Spinal cord (tissue), 10 donors: ENCODE measurements around the gene HCN4. TPM values are rescaled to one million over a fixed set of nuclear protein-coding genes. Genes with fewer than 3 reads are reported as not detected.

Source experiments
- DNase-seq, 6 donors: peaks; one replicate each; pipeline versions ENCODE4 v3.0.0 to v3.0.0-alpha.2; 2013 to 2015; ENCODE audit warnings: low spot score in 6 of 6, low read depth in 4 of 6
- H3K27ac ChIP-seq: one replicate; pipeline ENCODE4 v1.5.1; 2013; ENCODE audit warnings: low read depth, low read length, control low read depth
- H3K27me3 ChIP-seq: one replicate; pipeline ENCODE4 v1.6.1; 2013; ENCODE audit warnings: low read length; ENCODE audit not compliant: control insufficient read depth, insufficient read depth
- H3K36me3 ChIP-seq: one replicate; pipeline ENCODE4 v1.6.1; 2013; ENCODE audit warnings: low read length; ENCODE audit not compliant: control insufficient read depth, insufficient read depth
- H3K4me1 ChIP-seq: one replicate; pipeline ENCODE4 v1.6.1; 2013; ENCODE audit warnings: low read length; ENCODE audit not compliant: control insufficient read depth, insufficient read depth
- H3K4me3 ChIP-seq: one replicate; pipeline ENCODE4 v1.5.1; 2013; ENCODE audit warnings: low read depth, low read length, control low read depth
- H3K9me3 ChIP-seq: one replicate; pipeline ENCODE4 v1.6.1; 2013; ENCODE audit warnings: low read length; ENCODE audit not compliant: control insufficient read depth, insufficient read depth
- WGBS: methylation state at CpG from one replicate; pipeline ENCODE4 v1.1.5; 2013; ENCODE audit warnings: missing lambda C conversion rate; ENCODE audit not compliant: insufficient coverage; 5-methylcytosine and 5-hydroxymethylcytosine counted together
- polyA plus RNA-seq, 2 donors: library from polyadenylated mRNA; unstranded; fragments of 120-200 nt; gene quantifications; one replicate each; pipeline ENCODE4 v1.2.1, GENCODE V29; 2013; ENCODE audit not compliant: insufficient read length in 2 of 2
- total RNA-seq, 2 donors: library from RNA; depleted of rRNA in 1 of 2; stranded (reverse); fragments of 120-200 nt in 1 of 2; fragments of >200 nt in 1 of 2; gene quantifications; one replicate each; pipeline versions ENCODE4 v1.2.3 to v1.2.4, GENCODE V29; 2013 to 2014
- donor health status: healthy.

The HCN4 gene
- total and polyA plus RNA-seq, 4 donors = 1.2 to 9.0 (median 5.7) TPM

DNA sequence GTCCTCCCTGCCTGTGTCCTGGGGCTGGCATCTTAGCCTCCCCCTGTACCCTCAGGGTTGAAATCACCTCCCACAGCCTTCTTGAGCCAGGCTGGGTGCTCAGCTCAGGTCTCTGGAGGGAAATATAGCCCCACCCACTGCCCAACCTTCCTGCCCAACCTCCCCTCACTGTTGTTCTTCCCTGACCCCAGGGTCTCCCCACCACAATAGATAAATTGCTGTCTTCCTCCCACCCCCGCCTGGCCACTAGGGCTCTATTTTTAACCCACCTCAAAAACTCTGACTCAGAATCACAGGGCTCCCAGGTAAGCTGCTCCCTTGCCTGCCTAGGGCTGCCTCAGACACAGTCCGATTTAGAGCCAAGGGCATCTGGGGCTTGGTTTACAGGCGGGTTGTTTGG is 15.0 kb downstream of the HCN4 start:
- no peaks in the 10 kb centered on the region for H3K27me3 ChIP-seq
- H3K4me1 ChIP-seq = peaks cover 26% of the 10 kb centered on the region
- no peak for DNase-seq
- H3K27ac ChIP-seq = no peak overlapping the region
- H3K9me3 ChIP-seq = no peaks in the 10 kb centered on the region
- WGBS = 86% methylated on average over 1 of the region's 3 CpGs
- H3K4me3 ChIP-seq = no peak overlapping the region
- H3K36me3 ChIP-seq = no peaks in the 10 kb centered on the region

DNA sequence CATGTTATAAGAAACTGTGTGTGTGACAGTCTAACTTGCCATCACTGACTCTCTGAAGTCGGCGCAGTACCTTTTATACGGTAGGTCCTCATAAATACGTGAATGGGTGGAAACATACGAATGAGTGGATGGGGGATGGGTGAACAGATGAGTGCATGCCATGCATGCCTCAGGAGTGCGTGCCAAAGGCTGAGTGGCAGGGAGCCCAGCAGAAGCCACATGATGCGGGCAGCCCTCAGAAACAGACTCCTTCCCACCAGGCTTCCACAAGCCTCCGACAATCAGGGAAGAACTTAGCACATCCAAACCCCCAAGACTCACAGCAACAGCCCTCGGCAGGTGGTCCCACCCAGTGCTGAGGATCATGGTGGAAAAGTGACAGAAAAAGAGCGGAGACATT is 16.7 kb downstream of the HCN4 start:
- Histone ChIP-seq H3K4me1 (peaks cover 11% of the 10 kb centered on the region), H3K9me3 (no peaks in the 10 kb centered on the region), H3K4me3 (no peak overlapping the region), H3K27ac (no peak overlapping the region), H3K27me3 (no peaks in the 10 kb centered on the region), H3K36me3 (no peaks in the 10 kb centered on the region)
- WGBS = 77% methylated on average over 6 of the region's 10 CpGs
- peak in 2 of 6 donors; percentile 61 to 83 for DNase-seq

DNA sequence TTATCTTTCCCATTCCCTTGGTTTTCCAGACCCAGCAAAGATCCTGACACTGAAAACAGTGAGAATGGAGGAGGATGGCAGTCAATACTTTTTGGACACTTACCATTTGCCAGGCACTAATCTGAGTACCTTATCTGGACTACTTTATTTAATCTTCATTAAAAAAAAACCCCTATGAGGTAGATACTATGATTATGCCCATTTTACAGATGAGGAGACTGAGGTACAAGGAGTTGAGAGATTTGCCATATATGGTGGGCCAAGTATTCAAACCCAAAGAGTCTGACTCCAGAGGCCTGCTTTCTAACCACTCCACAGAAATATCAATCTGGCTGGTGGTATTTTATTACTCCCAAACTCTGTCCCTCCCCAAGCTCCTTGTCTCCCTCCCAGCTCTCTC is 19.6 kb downstream of the HCN4 start:
- Histone ChIP-seq H3K4me3 (no peak overlapping the region), H3K36me3 (peaks cover under 1% of the 10 kb centered on the region), H3K9me3 (no peaks in the 10 kb centered on the region), H3K27me3 (no peaks in the 10 kb centered on the region), H3K4me1 (peaks cover 9% of the 10 kb centered on the region), H3K27ac (no peak overlapping the region)
- DNase-seq = no peak

- H3K4me3 ChIP-seq = no peak overlapping the region
- no peaks in the 10 kb centered on the region for H3K9me3 ChIP-seq
- no peaks in the 10 kb centered on the region for H3K27me3 ChIP-seq
- DNase-seq = peak in 1 of 6 donors; percentile 36
- H3K27ac ChIP-seq = no peak overlapping the region
- WGBS = 33% methylated on average over 7 of the region's 9 CpGs
- peaks cover 11% of the 10 kb centered on the region for H3K4me1 ChIP-seq
- peaks cover 11% of the 10 kb centered on the region for H3K36me3 ChIP-seq
These were observed 21.9 kb downstream of the HCN4 start for GRCh38 chr15:73346735-73347312.

GRCh38 chr15:73345658-73346057 is 23.1 kb downstream of the HCN4 start:
- no peaks in the 10 kb centered on the region for H3K27me3 ChIP-seq
- WGBS = 100% methylated on average over 2 of the region's 7 CpGs
- no peak overlapping the region for H3K27ac ChIP-seq
- no peak overlapping the region for H3K4me3 ChIP-seq
- no peak for DNase-seq
- H3K36me3 ChIP-seq = peaks cover 15% of the 10 kb centered on the region
- H3K9me3 ChIP-seq = no peaks in the 10 kb centered on the region
- H3K4me1 ChIP-seq = peaks cover 11% of the 10 kb centered on the region

- no peaks in the 10 kb centered on the region for H3K9me3 ChIP-seq
- no peak for DNase-seq
- H3K27ac ChIP-seq = no peak overlapping the region
- no peaks in the 10 kb centered on the region for H3K27me3 ChIP-seq
- peaks cover 27% of the 10 kb centered on the region for H3K36me3 ChIP-seq
- no peak overlapping the region for H3K4me3 ChIP-seq
- H3K4me1 ChIP-seq = peaks cover 22% of the 10 kb centered on the region
- WGBS = 92% methylated on average over 3 of the region's 3 CpGs
These were observed 24.7 kb downstream of the HCN4 start for GRCh38 chr15:73344056-73344455.

DNA sequence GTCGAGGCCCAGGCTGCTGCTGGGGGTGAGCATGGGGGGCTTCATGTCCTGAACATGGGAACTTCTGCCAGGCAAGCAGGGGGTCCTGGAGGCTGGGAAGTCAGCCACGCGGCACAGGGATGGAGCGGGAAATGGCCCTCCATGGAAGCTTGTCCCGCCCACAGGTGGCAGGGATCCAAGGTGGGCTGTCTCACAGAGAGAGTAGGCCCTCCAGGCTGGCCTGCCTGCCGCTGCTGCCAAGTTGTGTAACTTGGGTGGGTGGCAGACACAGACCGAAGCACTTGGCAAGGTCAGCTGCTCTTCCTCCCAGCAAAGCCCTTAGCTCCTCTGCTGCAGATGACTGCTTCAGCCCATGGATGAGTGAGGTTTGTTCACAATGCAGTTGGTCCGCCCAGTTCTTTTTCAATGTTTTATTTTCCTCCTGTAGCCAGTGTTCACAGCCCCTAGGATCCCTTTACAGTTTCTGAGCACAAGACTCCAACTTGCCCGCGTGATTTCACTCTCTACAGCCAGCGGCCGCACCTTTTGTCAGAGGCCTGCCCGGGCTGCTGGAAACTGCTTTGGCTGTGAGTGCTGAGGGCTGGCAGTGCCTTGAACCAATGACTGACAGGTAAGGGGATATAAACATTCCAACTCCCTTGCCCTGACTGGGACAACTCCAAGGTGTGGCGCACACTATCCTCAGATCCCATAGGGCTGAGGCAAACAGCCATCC is 26.7 kb downstream of the HCN4 start:
- H3K9me3 ChIP-seq = no peaks in the 10 kb centered on the region
- H3K4me1 ChIP-seq = peaks cover 26% of the 10 kb centered on the region
- WGBS = 52% methylated on average over 13 of the region's 14 CpGs
- H3K4me3 ChIP-seq = no peak overlapping the region
- no peak overlapping the region for H3K27ac ChIP-seq
- DNase-seq = peak in 5 of 6 donors; percentile 27 to 83 (median 57)
- H3K27me3 ChIP-seq = no peaks in the 10 kb centered on the region
- H3K36me3 ChIP-seq = peaks cover 33% of the 10 kb centered on the region

DNA sequence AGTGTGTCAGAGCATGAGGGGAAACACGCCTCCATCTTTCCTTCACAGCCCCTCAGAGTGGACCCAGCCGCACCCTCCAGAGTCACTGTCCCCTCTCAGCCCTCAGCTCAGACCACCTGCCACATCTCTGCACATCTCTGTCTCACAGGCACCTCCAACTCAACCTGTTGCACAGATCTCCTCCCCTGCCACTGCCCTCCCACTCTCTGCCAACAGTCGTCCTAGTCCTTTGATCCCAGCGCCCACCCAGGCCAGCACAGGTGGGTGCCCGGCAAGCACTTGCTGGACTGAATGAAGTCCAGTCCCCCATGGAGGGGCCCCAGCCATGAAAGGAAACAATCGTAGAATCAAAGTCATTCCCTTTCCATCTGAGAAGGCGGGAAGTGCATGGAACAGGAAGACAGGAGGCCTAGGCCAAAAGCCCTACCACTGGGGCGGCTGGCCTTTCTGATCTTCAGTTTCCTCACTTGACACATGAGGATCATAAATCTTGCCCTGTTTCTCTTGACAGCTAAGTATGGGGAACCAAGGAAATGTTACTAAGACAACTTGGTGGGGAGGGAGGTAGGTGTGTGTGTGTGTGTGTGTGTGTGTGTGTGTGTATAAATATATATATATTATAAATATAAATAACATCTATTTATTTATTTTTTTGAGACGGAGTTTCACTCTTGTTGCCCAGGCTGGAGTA is 28.1 kb downstream of the HCN4 start:
- Histone ChIP-seq H3K27ac (no peak overlapping the region), H3K27me3 (no peaks in the 10 kb centered on the region), H3K4me1 (peaks cover 31% of the 10 kb centered on the region), H3K9me3 (no peaks in the 10 kb centered on the region), H3K4me3 (no peak overlapping the region), H3K36me3 (peaks cover 37% of the 10 kb centered on the region)
- DNase-seq = no peak
- whole genome bisulfite sequencing = 87% methylated on average over 7 of the region's 9 CpGs

DNA sequence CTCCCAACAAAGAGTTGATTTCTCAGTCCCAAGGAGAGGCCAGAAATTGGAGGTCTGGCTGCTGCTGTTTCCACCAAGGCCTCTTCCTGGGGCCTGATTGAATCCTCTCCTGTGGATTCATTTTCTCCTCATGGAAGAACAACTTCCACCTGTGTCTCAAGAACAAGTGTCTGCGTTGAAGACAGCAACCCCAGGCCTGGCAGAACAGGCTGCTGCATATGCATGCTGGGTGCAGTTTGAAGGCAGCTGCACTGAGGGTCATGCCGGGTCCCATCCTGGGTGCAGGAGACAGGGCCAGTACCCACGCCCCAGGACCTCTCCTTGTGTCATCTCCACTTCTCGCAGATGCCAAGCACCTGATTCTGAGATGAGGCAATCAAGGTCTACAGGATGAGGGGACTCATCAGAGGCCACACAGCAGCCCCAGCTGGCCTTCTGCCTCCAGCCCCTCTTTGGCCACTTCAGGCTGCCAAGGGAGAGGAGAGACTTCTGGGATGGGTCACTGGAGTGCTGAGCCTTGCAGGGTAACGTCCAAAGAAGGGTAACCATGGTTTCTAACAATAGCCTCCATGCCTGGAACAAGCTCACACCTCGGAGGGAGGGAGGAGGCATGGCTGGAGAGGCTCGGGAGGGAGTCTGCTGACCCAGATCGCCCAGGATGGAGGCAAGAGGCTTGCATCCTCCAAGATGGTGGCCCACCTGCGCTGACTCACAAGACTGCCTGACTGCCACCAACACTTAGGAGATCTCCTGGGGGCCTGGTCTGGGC is 30.0 kb downstream of the HCN4 start:
- H3K27ac ChIP-seq = no peak overlapping the region
- no peak overlapping the region for H3K4me3 ChIP-seq
- no peaks in the 10 kb centered on the region for H3K9me3 ChIP-seq
- whole genome bisulfite sequencing = 67% methylated on average over 7 of the region's 9 CpGs
- H3K36me3 ChIP-seq = peaks cover 38% of the 10 kb centered on the region
- no peaks in the 10 kb centered on the region for H3K27me3 ChIP-seq
- peaks cover 40% of the 10 kb centered on the region for H3K4me1 ChIP-seq
- DNase-seq = peak in 1 of 6 donors; percentile 21
